Daoy (cell line): ENCODE data around the gene MLN. TPM values are rescaled to one million over a fixed set of nuclear protein-coding genes. Genes with fewer than 3 reads are reported as not detected.
A peak's percentile ranks its signal among the peaks of the same experiment; 100 is the strongest.
"Not testable (repeated sequence)": the region's sequence is repeated elsewhere in the genome, so short reads cannot be mapped to it uniquely, and the experiment has no call there.

Experiments
- DNase-seq: peaks from one replicate; pipeline ENCODE4 v3.0.0-alpha.2; 2015; ENCODE audit warnings: low read depth
- total RNA-seq: library from RNA; depleted of rRNA; stranded (reverse); fragments of >200 nt; shearing (Covaris generic); gene quantifications from 2 replicates; pipeline ENCODE4 v1.2.3, GENCODE V29; 2014

Gene MLN
- total RNA-seq, 1 experiment from 2014 or later: not detected

- no peak for DNase-seq
Observed at GRCh38 chr6:33834401-33835392, 30.9 kb upstream of the MLN start.

GRCh38 chr6:33833599-33833998, 29.8 kb upstream of the MLN start:
- no peak for DNase-seq

- DNase-seq: not testable (repeated sequence)
Observed at GRCh38 chr6:33832831-33833230, 29.0 kb upstream of the MLN start.

- DNase-seq: not testable (repeated sequence)
Observed at GRCh38 chr6:33831725-33832124, 27.9 kb upstream of the MLN start.

- no peak for DNase-seq
Observed at GRCh38 chr6:33830635-33831240, 26.9 kb upstream of the MLN start.

- DNase-seq: no peak
Observed at GRCh38 chr6:33828764-33829731, 25.2 kb upstream of the MLN start.

GRCh38 chr6:33828452-33828763, 24.6 kb upstream of the MLN start:
- DNase-seq: no peak

GRCh38 chr6:33827546-33828451, 24.0 kb upstream of the MLN start:
- DNase-seq: no peak

- DNase-seq: no peak
Observed at GRCh38 chr6:33826537-33826936, 22.7 kb upstream of the MLN start.

- DNase-seq: peak; percentile 59
Observed at GRCh38 chr6:33824461-33825154, 20.8 kb upstream of the MLN start.

- DNase-seq: no peak
Observed at GRCh38 chr6:33823806-33824205, 20.0 kb upstream of the MLN start.

- peak; percentile 68 for DNase-seq
Observed at GRCh38 chr6:33822575-33823395, 19.0 kb upstream of the MLN start.

GRCh38 chr6:33820784-33821520, 17.1 kb upstream of the MLN start:
- no peak for DNase-seq

- no peak for DNase-seq
Observed at GRCh38 chr6:33820243-33820642, 16.4 kb upstream of the MLN start.

GRCh38 chr6:33819021-33819420, 15.2 kb upstream of the MLN start:
- no peak for DNase-seq

GRCh38 chr6:33818293-33818692, 14.5 kb upstream of the MLN start:
- DNase-seq: no peak

- DNase-seq: no peak
Observed at GRCh38 chr6:33817489-33817888, 13.7 kb upstream of the MLN start.

GRCh38 chr6:33816911-33817310, 13.1 kb upstream of the MLN start:
- no peak for DNase-seq

GRCh38 chr6:33815854-33816253, 12.1 kb upstream of the MLN start:
- peak; percentile 60 for DNase-seq
